Measurements from ENCODE around the gene ARF1. TPM values are rescaled to one million over a fixed set of nuclear protein-coding genes. Genes with fewer than 3 reads are reported as not detected.

The ARF1 gene
- total RNA-seq, 2 experiments from 2014 or later, result 163 to 322 TPM

DNA sequence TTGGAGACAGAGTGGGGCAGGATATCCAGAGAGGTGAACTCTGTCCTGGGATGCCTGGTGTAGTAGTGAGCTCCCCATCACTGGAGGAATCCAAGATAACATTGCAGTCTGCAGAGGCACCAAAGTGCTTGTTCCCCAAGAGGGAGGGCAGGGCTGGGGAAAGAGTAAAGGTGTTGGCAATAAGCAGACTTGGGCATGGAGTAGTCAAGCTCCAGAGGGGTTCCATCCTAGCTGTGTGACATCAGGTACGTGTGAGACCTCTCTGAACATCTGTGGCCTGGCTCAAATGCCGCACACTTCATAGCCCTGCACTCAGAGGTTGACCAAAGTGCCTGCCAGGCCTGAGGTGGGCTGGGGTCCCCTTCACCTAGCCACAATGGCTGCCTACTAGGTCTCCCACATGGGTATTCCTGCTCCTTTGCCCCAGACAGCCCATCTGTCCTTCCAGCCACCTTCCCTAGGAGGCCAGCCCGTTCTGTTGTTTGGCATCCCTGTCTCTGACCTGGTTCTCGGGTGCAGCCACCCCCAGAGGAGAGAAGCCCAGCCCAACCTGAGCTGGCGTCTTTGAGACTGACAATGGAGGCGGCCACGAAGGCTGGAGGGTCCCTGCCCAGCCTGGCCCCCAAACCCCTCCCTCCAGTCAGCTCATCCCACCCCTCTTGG lies 2.8 kb upstream of the ARF1 start:
- no peak for DNase-seq (ENCODE audit: low spot score)
- ChIA-PET CTCF (ENCODE audit: unreplicated experiment) (interaction anchor here (0.6 kb wide), 1 partner anchor 99 kb away, joined by 3 read pairs; no protein-coding TSS in a partner anchor), POLR2A (interaction anchor here (0.6 kb wide), 1 partner anchor 1412 kb away, joined by 3 read pairs; no protein-coding TSS in a partner anchor)
- Histone ChIP-seq H3K9me3 (ENCODE audit: low read length) (no peaks in the 10 kb centered on the region), H2AFZ (ENCODE audit: low read length) (no peak overlapping the region), H3K4me1 (ENCODE audit: insufficient read depth, low read length, poor library complexity, severe bottlenecking) (peaks cover 7% of the 10 kb centered on the region), H3K36me3 (ENCODE audit: insufficient read depth, low read length) (peaks cover 23% of the 10 kb centered on the region), H3K79me2 (ENCODE audit: insufficient read depth, low read depth, low read length) (peaks cover 48% of the 10 kb centered on the region), H3K9me2 (ENCODE audit: insufficient read depth, low read length) (no peaks in the 10 kb centered on the region), H3K4me2 (ENCODE audit: low read length) (0 out of 2 replicates have a peak overlapping the region, but pooled peaks have one; percentile 9), H4K20me1 (ENCODE audit: insufficient read depth, low read length) (peaks cover 17% of the 10 kb centered on the region), H3K4me3 (ENCODE audit: low read depth, low read length, poor library complexity, severe bottlenecking) (no peak overlapping the region), H3K27ac (ENCODE audit: low read depth, low read length, poor library complexity, severe bottlenecking) (no peak overlapping the region)
- no TSS peak for BruUV-seq (replicated peaks)
- TF ChIP-seq EZH2phosphoT487 (IDR thresholded peaks at IDR 0.05; ENCODE audit: borderline replicate concordance, low read depth, low read length), result no peak
- TF ChIP-seq, protein P1, sequence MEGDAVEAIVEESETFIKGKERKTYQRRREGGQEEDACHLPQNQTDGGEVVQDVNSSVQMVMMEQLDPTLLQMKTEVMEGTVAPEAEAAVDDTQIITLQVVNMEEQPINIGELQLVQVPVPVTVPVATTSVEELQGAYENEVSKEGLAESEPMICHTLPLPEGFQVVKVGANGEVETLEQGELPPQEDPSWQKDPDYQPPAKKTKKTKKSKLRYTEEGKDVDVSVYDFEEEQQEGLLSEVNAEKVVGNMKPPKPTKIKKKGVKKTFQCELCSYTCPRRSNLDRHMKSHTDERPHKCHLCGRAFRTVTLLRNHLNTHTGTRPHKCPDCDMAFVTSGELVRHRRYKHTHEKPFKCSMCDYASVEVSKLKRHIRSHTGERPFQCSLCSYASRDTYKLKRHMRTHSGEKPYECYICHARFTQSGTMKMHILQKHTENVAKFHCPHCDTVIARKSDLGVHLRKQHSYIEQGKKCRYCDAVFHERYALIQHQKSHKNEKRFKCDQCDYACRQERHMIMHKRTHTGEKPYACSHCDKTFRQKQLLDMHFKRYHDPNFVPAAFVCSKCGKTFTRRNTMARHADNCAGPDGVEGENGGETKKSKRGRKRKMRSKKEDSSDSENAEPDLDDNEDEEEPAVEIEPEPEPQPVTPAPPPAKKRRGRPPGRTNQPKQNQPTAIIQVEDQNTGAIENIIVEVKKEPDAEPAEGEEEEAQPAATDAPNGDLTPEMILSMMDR (conservative IDR thresholded peaks at IDR 0.05; ENCODE audit: low read length), result no peak
- intact Hi-C loops (cut with micrococcal nuclease; ENCODE audit: unreplicated experiment), result loop anchor here (5.0 kb wide), 2 partner anchors 88 to 292 kb away; partner anchors contain the start of gene IBA57

DNA sequence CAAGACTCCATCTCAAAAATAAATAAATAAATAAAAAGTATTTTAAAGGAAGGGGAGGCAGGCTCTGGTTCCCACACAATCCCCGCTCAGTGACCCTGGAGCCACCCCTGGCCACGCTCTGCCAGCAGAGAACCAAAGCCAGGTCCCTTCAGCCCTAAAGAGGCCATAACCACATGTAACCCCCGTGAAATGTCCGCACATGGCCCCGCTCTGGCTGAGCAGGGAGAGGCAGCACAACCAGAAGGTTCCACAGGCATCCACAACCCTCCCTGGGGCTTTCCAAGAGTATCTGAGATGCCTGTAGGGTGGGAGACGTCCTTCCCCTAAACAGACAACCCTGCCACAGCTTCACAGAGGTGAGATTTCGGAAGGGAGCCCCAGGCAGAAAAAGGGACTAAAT lies 1.4 kb upstream of the ARF1 start:
- Histone ChIP-seq H3K9me3 (ENCODE audit: low read length) (no peaks in the 10 kb centered on the region), H3K27ac (ENCODE audit: low read depth, low read length, poor library complexity, severe bottlenecking) (peak overlapping the region; percentile 57), H3K79me2 (ENCODE audit: insufficient read depth, low read depth, low read length) (peaks cover 62% of the 10 kb centered on the region), H3K4me1 (ENCODE audit: insufficient read depth, low read length, poor library complexity, severe bottlenecking) (peaks cover 20% of the 10 kb centered on the region), H3K36me3 (ENCODE audit: insufficient read depth, low read length) (peaks cover 37% of the 10 kb centered on the region), H3K4me3 (ENCODE audit: low read depth, low read length, poor library complexity, severe bottlenecking) (peak overlapping the region; percentile 84), H3K9me2 (ENCODE audit: insufficient read depth, low read length) (no peaks in the 10 kb centered on the region), H2AFZ (ENCODE audit: low read length) (no peak overlapping the region), H4K20me1 (ENCODE audit: insufficient read depth, low read length) (peaks cover 31% of the 10 kb centered on the region), H3K4me2 (ENCODE audit: low read length) (peak overlapping the region; percentile 97)
- TF ChIP-seq, protein P1 (conservative IDR thresholded peaks at IDR 0.05; ENCODE audit: low read length), result 0 out of 2 replicates have a peak, but pooled peaks have one; percentile 11
- TF ChIP-seq EZH2phosphoT487 (IDR thresholded peaks at IDR 0.05; ENCODE audit: borderline replicate concordance, low read depth, low read length), result no peak
- ChIA-PET CTCF (ENCODE audit: unreplicated experiment) (no interaction called here), POLR2A (interaction anchor here (0.7 kb wide), 1 partner anchor 26 kb away, joined by 3 read pairs; no protein-coding TSS in a partner anchor)
- no peak for DNase-seq (ENCODE audit: low spot score)
- intact Hi-C loops (cut with micrococcal nuclease; ENCODE audit: unreplicated experiment), result loop anchor here (5.0 kb wide), 2 partner anchors 86 to 294 kb away; partner anchors contain the start of gene IBA57
- no TSS peak for BruUV-seq (replicated peaks)

Measured in OCI-LY7 (cell line).